GM18499 (cell line): ENCODE data around the gene FAHD1.

Experiments used
- ATAC-seq: cut with Tn5 transposase; IDR thresholded peaks from one replicate; pipeline ENCODE4 v1.9.1; 2021; ENCODE audit warnings: moderate number of reproducible peaks; ENCODE audit not compliant: insufficient read depth, unreplicated experiment

Gene FAHD1

GRCh38 chr16:1878256-1878655, 51.2 kb downstream of the FAHD1 start:
- ATAC-seq: no peak
